A549 (cell line): ENCODE measurements around the gene RAB20. TPM values are rescaled to one million over a fixed set of nuclear protein-coding genes. Genes with fewer than 3 reads are reported as not detected.

Experiments
- ATAC-seq, 2 experiments: fragments of 200-7000 bp in 1 of 2; fragments of >200 bp in 1 of 2; cut with Nextera tagmentation in 1 of 2; cut with Tn5 transposase in 1 of 2; 3 replicates each; pipeline versions ENCODE4 v1.8.0 to v1.9.1; 2018 to 2020; ENCODE audit warnings: mild to moderate bottlenecking in 1 of 2, moderate library complexity in 1 of 2
- CTCF ChIA-PET: fragments of 300-600 bp; sonication (Branson Sonifier 250); formaldehyde crosslinking; extraction: SDS; loops from one replicate; lab custom pipeline; 2021; ENCODE audit warnings: antibody characterized with exemption, inconsistent platforms; lab: Yijun Ruan, JAX
- POLR2A ChIA-PET: fragments of 350-600 bp; formaldehyde crosslinking; extraction: SDS; loops from one replicate; lab custom pipeline; 2021; ENCODE audit warnings: antibody characterized with exemption, inconsistent platforms; lab: Yijun Ruan, JAX
- DNase-seq, 2 experiments: peaks; one replicate each; pipeline versions ENCODE4 v3.0.0 to v3.0.0-alpha.2; 2011 to 2016; ENCODE audit warnings: low read depth in 1 of 2, low spot score in 1 of 2
- FAIRE-seq: peaks from 2 replicates; lab custom pipeline; 2011; peaks lifted over from hg19 to GRCh38; lab: Jason Lieb, UNC
- H3K27ac ChIP-seq, 2 experiments: fragments of >200 bp; sonication (Bioruptor Twin); formaldehyde crosslinking; 3 replicates each; pipeline ENCODE4 v1.5.1; 2016 to 2017
- H3K4me1 ChIP-seq: fragments of >200 bp; sonication (Bioruptor Twin); formaldehyde crosslinking; 3 replicates; pipeline ENCODE4 v1.6.1; 2016
- H3K4me2 ChIP-seq: fragments of >200 bp; sonication (Bioruptor Twin); formaldehyde crosslinking; 3 replicates; pipeline ENCODE4 v1.6.1; 2016
- H3K4me3 ChIP-seq: fragments of >200 bp; sonication (Bioruptor Twin); formaldehyde crosslinking; 3 replicates; pipeline ENCODE4 v1.5.1; 2016
- H3K9me3 ChIP-seq: fragments of >200 bp; sonication (Bioruptor Twin); formaldehyde crosslinking; 3 replicates; pipeline ENCODE4 v1.6.1; 2016
- ATOH8 ChIP-seq: fragments of 250-450 bp; sonication (Bioruptor Pico); IDR thresholded peaks from 2 replicates; pipeline ENCODE4 v1.5.0; 2020; ENCODE audit warnings: low read depth, mild to moderate bottlenecking, moderate library complexity
- CBX2 ChIP-seq: fragments of 200-600 bp; sonication (generic); IDR thresholded peaks from 2 replicates; pipeline ENCODE4 v1.6.1; 2016; ENCODE audit warnings: low read depth, mild to moderate bottlenecking, borderline replicate concordance
- CHD2 ChIP-seq: fragments of 150-350 bp; IDR thresholded peaks from 2 replicates; pipeline ENCODE4 v1.6.1; 2014; ENCODE audit warnings: low read length; ENCODE audit not compliant: partially characterized antibody
- CHD4 ChIP-seq: fragments of 200-600 bp; sonication (generic); IDR thresholded peaks from 2 replicates; pipeline ENCODE4 v1.6.1; 2016; ENCODE audit warnings: antibody characterized with exemption, mild to moderate bottlenecking, borderline replicate concordance
- EHF ChIP-seq: fragments of 250-450 bp; sonication (Bioruptor Pico); IDR thresholded peaks from 2 replicates; pipeline ENCODE4 v1.5.0; 2020; ENCODE audit warnings: mild to moderate bottlenecking
- EHMT2 ChIP-seq: fragments of 200-600 bp; sonication (generic); IDR thresholded peaks from 2 replicates; pipeline ENCODE4 v1.6.1; 2016; ENCODE audit warnings: antibody characterized with exemption, low read depth, mild to moderate bottlenecking, moderate library complexity
- ESRRA ChIP-seq: fragments of 150-350 bp; IDR thresholded peaks from 2 replicates; pipeline ENCODE4 v1.6.1; 2014; ENCODE audit warnings: mild to moderate bottlenecking, low read length, borderline replicate concordance
- HEYL ChIP-seq: fragments of 250-450 bp; sonication (Bioruptor Pico); IDR thresholded peaks from 2 replicates; pipeline ENCODE4 v1.8.0; 2021; ENCODE audit warnings: mild to moderate bottlenecking, moderate library complexity
- HOXB13 ChIP-seq: fragments of 250-450 bp; sonication (Bioruptor Pico); IDR thresholded peaks from 2 replicates; pipeline ENCODE4 v1.5.0; 2020; ENCODE audit warnings: low read depth, mild to moderate bottlenecking, moderate library complexity
- KDM1A ChIP-seq: fragments of 200-600 bp; sonication (generic); IDR thresholded peaks from 2 replicates; pipeline ENCODE4 v1.6.1; 2016; ENCODE audit warnings: low read depth, mild to moderate bottlenecking
- KDM5A ChIP-seq: fragments of 200-600 bp; sonication (generic); IDR thresholded peaks from 2 replicates; pipeline ENCODE4 v1.6.1; 2016; ENCODE audit warnings: antibody characterized with exemption, mild to moderate bottlenecking
- MAX ChIP-seq: IDR thresholded peaks from 2 replicates; pipeline ENCODE4 v1.6.1; 2012
- NFE2L2 ChIP-seq: fragments of 150-350 bp; conservative IDR thresholded peaks from 2 replicates; pipeline ENCODE4 v1.6.1; 2014; ENCODE audit warnings: low read length
- NPAS2 ChIP-seq: fragments of 250-450 bp; sonication (Bioruptor Pico); IDR thresholded peaks from 2 replicates; pipeline ENCODE4 v1.8.0; 2022; ENCODE audit warnings: mild to moderate bottlenecking, moderate library complexity, borderline replicate concordance
- PHF8 ChIP-seq: fragments of 200-600 bp; sonication (generic); IDR thresholded peaks from 2 replicates; pipeline ENCODE4 v1.6.1; 2016; ENCODE audit warnings: low read depth, mild to moderate bottlenecking, antibody characterized with exemption, moderate library complexity, borderline replicate concordance
- POLR2AphosphoS2 ChIP-seq: conservative IDR thresholded peaks from 2 replicates; pipeline ENCODE4 v1.6.1; 2012; ENCODE audit warnings: low read length, improper control_type of control experiment, inconsistent platforms
- RARB ChIP-seq: fragments of 250-450 bp; sonication (Bioruptor Pico); IDR thresholded peaks from 2 replicates; pipeline ENCODE4 v1.8.0; 2021; ENCODE audit warnings: mild to moderate bottlenecking, moderate library complexity
- RFX5 ChIP-seq: fragments of 450-650 bp; IDR thresholded peaks from 2 replicates; pipeline ENCODE4 v1.7.1; 2014; ENCODE audit warnings: antibody characterized with exemption, mild to moderate bottlenecking, moderate library complexity
- SREBF2 ChIP-seq: fragments of 450-650 bp; IDR thresholded peaks from 2 replicates; pipeline ENCODE4 v1.6.1; 2014; ENCODE audit warnings: mild to moderate bottlenecking, moderate library complexity
- TP53 ChIP-seq: fragments of 250-450 bp; sonication (Bioruptor Pico); IDR thresholded peaks from 2 replicates; pipeline ENCODE4 v1.5.0; 2021; ENCODE audit warnings: mild to moderate bottlenecking, moderate library complexity
- USF2 ChIP-seq: fragments of 450-650 bp; IDR thresholded peaks from 2 replicates; pipeline ENCODE4 v1.6.1; 2014; ENCODE audit warnings: antibody characterized with exemption
- ZC3H11A ChIP-seq: fragments of 450-650 bp; IDR thresholded peaks from 2 replicates; pipeline ENCODE4 v1.6.1; 2014; ENCODE audit warnings: antibody characterized with exemption, mild to moderate bottlenecking
- ZFP36 ChIP-seq: fragments of 450-650 bp; IDR thresholded peaks from 2 replicates; pipeline ENCODE4 v1.6.1; 2014; ENCODE audit warnings: borderline replicate concordance; ENCODE audit not compliant: partially characterized antibody
- ZNF302 ChIP-seq: fragments of 250-450 bp; sonication (Bioruptor Pico); IDR thresholded peaks from 2 replicates; pipeline ENCODE4 v1.9.0; 2021; ENCODE audit warnings: inconsistent platforms, mild to moderate bottlenecking, moderate library complexity
- ZSCAN20 ChIP-seq: fragments of 250-450 bp; sonication (Bioruptor Pico); IDR thresholded peaks from 2 replicates; pipeline ENCODE4 v1.8.0; 2022; ENCODE audit warnings: mild to moderate bottlenecking, moderate library complexity
- WGBS: methylation state at CpG from one replicate; pipeline ENCODE4 v1.1.6; 2017; ENCODE audit errors: missing lambda C conversion rate; 5-methylcytosine and 5-hydroxymethylcytosine counted together
- polyA plus RNA-seq, 4 experiments: library from polyadenylated mRNA; depleted of rRNA in 3 of 4; stranded (reverse); fragments of >200 nt; fragmentation: RNase III in 1 of 4; extraction: RNeasy Plus Mini Kit Qiagen cat#74134 plus additional on column Dnase treatment in 1 of 4; gene quantifications; 2 replicates in 3 of 4; 3 replicates in 1 of 4; pipeline ENCODE4 v1.2.3, GENCODE V29; 2011 to 2017

RAB20 gene
- polyA plus RNA-seq, 2 of the 4 experiments (the other 2 are of a cell fraction), result 1.0 to 1.5 TPM

GRCh38 chr13:110546926-110547325, 14.6 kb downstream of the RAB20 start (continued):
- TF ChIP-seq EHF (CRISPR knock-in tag) (no peak), SREBF2 (no peak), KDM1A (no peak), ZC3H11A (no peak), EHMT2 (no peak), PHF8 (no peak), HOXB13 (CRISPR knock-in tag) (no peak), ZNF302 (CRISPR knock-in tag) (no peak), MAX (0 out of 2 replicates have a peak, but pooled peaks have one; percentile 31), RARB (no peak), ZSCAN20 (CRISPR knock-in tag) (no peak), TP53 (CRISPR knock-in tag) (no peak), ESRRA (0 out of 2 replicates have a peak, but pooled peaks have one; percentile 36), RFX5 (no peak), CHD2 (no peak), ATOH8 (CRISPR knock-in tag) (no peak), ZFP36 (no peak)

- Histone ChIP-seq H3K9me3 (peaks cover 8% of the 10 kb centered on the region; the same call in 2 of the 3 replicates), H3K4me2 (peak overlapping the region; percentile 64; the same call in 2 of the 3 replicates), H3K27ac (peak overlapping the region; percentile 47 to 52; a peak in 2 of 6 replicates), H3K4me1 (peaks cover 12% of the 10 kb centered on the region), H3K4me3 (no peak overlapping the region)
- FAIRE-seq (no peak), ATAC-seq (no peak), DNase-seq (no peak)
- POLR2A ChIA-PET, result interaction anchor here (1.1 kb wide), 1 partner anchor 69 kb away, joined by 3 read pairs; the partner anchor contains the start of gene NAXD
- no peak for TF ChIP-seq CHD4
- no peak for TF ChIP-seq CBX2
- TF ChIP-seq MAX, result no peak
- TF ChIP-seq NFE2L2, result no peak
- no peak for TF ChIP-seq KDM5A
- no peak for TF ChIP-seq KDM1A
- TF ChIP-seq USF2, result no peak
- no peak for TF ChIP-seq POLR2AphosphoS2
- TF ChIP-seq EHF (CRISPR knock-in tag), result no peak
- TF ChIP-seq HEYL (CRISPR knock-in tag), result no peak
- TF ChIP-seq EHMT2, result no peak
- TF ChIP-seq NPAS2 (CRISPR knock-in tag), result no peak
- no peak for TF ChIP-seq RFX5
- CTCF ChIA-PET, result interaction anchor here (1.2 to 1.9 kb wide), 2 partner anchors 91 to 324 kb away, joined by 3 to 4 read pairs; no protein-coding TSS in a partner anchor
- 87% methylated on average over 4 of the region's 4 CpGs for WGBS
Observed at GRCh38 chr13:110546378-110546777, 15.1 kb downstream of the RAB20 start.
